GM18867 (cell line): ENCODE measurements around the gene CAMK2G.
"Not testable (repeated sequence)": the region's sequence is repeated elsewhere in the genome, so short reads cannot be mapped to it uniquely, and the experiment has no call there.

Experiments
- ATAC-seq: cut with Tn5 transposase; IDR thresholded peaks from one replicate; pipeline ENCODE4 v1.9.1; 2021; ENCODE audit warnings: mild to moderate bottlenecking, moderate library complexity; ENCODE audit not compliant: unreplicated experiment

Gene CAMK2G

DNA sequence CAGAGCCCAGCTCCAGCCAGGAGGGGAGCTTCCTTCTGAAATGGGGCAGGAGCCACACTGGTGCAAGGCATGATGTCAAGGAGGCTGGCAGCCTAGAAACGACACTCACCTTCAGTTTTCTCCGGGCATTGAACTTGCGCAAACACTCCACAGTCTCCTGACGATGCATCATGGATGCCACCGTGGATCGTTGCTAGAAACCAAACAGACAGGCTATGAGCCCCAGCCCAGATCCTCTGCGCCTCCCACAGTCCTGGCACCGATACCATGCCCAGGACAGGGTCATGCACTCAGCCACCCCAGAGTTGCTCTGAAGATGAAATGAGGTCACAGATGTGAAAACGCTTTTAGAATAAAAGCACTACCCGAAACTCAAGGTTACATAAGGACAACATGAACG is 32.0 kb downstream of the CAMK2G start:
- no peak for ATAC-seq

DNA sequence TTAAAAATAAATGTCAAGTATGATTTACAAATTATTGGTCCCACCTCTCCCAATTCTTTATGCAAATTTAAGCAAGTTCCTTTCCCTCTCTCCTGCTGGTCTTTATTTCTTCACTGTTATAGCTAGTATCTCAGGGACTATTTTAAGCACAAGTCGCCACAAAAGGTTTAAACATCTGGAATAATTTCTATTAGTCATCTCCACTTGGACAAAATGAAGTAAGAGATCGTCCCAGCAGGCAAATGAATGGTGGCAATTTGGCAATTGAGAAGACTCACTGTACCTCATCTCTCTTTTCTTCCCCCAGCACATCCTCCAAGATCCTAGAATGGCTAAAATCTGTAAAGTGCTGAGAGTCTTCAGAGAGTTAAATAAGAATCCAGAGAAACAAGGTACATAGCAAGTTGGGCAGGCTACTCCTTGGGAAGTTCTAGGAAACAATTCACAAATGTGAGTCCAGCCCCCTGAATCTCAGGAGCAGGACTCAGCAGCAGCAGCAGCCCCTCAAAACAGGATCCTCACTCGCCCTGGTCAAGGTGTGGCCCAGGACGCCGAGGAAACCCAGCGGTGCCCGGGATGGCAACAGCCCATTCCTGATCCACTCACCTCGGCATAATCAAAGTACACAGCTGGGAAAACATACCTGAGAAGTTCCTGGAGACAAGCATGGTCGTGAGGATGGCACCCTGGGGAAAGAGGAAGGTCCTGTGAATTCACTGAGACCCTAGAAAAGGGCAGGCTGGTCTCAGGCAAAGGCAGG is 32.6 kb downstream of the CAMK2G start:
- no peak for ATAC-seq

DNA sequence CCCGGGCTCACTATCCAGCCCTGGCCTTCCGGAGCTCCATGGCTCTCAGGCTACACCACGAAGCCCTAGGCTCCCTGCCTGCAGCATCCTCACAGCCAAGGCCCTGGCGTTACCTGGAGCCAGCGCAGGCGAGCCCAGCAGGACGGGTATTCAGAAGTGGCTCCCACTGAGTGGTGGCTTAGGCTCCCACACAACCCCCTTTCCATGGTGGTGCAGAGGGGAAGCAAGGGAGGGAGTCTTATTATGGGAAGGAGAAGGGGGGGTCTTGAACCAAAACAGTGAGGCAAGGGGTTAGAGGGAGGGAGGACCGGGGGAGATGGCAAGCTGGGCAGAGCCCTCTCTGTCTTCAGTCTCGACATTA is 33.3 kb downstream of the CAMK2G start:
- no peak for ATAC-seq

DNA sequence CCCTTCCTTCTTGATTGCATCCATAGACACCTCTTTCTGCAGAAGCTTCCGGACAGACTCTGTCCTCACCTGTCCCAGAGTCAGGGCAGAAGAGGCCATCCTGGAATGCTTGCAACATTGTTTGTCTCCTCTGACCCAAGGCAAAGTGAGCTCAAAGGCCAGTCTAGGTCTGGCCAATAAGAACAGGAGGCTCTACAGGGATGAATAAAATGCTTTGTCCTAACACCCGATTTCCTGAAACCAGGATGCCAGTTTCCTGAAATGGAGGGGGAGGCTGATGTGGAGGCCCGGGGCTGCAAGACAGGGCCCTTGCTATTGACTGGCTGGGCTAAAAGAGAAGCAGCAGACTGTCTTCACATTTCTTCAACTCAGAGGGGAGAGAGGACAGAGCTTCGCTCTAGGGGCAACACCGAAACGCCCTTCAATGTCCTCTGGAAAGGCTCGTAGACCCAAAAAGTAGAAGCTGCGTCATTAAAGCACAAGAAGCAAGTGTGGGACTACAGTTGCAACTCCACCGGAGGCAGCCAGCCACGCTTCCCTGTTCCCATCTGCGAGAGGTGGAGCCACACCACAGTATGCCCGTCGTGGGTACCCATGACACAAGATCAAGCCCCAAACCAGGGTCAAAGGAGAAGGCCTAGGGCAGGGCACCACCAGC is 33.8 kb downstream of the CAMK2G start:
- no peak for ATAC-seq

DNA sequence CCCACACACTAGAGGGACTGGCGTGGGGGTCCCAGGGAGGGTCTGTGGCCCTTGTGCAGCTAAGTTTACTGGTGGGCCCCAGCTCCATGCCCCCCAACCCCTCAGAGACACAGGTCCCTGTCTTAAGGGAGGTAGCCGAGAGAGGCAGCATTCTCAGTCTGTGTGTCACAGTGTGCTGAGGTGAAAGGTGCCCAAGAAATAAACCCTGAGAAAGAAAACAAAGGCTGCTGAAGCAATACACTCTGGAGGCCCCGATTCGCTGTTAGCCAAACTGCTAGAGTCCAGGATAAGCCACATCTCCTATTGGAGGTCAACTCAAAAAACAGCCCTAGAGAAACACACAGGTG is 34.3 kb downstream of the CAMK2G start:
- ATAC-seq: no peak

DNA sequence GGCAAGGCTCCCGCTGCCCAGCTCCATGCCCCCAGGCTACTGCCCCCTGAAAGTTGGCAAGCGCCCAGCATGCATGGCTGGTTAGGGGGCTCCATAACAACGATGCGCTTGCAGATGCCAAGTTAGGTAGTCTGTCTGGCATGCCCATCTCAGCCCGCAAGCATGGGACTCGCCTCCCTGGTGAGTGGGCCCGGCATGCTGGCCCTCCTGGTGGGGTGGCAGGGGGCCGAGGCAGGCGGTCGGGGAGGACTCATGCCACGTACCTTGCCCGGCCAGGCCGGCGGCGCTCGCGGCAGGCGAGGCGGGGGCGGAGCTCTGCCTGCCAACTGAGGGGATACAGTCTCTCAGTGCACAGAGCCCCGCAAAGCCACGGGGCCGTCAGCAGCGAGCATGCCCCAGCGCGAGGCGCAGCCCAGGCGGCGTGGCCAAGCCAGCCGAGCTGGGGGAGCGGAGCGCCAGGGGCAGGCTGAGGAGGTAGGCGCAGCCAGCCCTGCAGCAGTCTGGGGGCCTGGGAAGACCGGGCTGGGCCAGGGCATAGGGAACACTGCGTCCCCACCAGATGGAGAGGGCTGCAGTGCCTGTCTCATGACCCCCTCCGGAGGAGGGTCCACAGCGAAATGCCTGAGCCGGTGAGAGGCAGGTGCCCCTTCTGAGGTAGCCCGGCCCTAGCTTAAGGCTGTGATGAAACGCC is 34.9 kb downstream of the CAMK2G start:
- ATAC-seq: no peak

DNA sequence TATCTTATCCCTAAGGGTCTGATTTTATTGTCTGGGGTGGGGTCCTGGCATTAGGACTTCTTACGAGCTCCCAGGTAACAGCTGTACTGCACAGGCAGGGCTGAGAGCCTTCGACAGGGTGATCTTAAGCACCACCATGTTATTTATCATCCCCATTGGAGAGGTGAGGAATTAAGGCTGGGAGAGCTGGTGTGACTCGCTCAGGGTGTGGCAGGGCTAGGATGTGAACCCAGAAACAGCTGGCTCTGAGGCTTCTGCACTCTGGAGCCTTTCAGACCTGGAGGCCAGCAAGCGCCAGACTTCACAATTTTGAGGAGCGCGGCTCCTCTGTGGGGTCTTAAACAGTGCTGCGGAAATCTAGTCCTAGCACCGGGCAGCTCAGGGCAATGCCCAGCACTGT is 35.5 kb downstream of the CAMK2G start:
- ATAC-seq: no peak

DNA sequence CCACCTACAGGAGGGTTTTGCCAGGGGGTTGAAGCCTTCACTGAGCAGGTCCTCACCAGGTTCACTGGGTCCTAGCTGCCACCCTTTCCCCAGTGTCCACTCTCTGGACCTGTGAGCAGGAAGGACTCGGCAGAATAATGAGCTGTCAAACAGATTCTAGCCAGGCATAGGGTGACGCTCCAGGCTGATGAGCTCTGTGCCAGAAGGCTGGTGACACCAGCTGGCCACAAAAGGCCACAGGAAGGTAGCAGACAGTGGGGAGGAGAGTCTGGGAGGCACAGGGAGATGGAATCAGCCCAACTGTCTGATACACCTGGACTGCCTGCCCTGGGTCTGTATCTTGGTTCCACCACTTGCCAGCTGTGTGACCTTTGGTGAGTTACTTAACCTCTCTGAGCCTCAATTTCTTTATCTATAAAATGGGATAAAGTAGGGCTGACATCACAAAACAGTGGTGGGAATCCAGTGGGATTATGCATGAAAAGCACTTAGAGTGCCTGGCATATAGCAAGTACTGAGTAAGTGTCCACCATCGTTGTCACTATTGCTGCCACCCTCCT is 36.3 kb downstream of the CAMK2G start:
- no peak for ATAC-seq

DNA sequence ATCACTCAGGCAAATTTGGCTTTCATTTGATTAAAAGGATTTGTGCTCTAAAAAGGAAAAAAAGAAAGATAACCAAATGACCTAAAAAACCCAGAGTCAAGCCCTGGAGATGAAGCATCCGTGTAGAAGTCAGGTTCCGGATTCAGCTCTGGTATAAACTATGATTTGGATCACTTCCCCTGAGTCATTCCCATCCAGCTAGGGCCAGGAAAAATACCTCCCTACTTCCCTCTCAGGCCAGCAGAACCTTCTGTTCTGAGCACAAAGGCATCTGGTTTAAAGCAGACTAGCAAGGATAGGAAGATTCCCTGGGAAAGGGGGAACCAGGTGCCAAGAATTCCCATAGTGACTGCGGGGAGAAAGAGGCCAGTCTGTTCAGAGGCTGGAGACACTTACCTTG is 37.3 kb downstream of the CAMK2G start:
- ATAC-seq: no peak

DNA sequence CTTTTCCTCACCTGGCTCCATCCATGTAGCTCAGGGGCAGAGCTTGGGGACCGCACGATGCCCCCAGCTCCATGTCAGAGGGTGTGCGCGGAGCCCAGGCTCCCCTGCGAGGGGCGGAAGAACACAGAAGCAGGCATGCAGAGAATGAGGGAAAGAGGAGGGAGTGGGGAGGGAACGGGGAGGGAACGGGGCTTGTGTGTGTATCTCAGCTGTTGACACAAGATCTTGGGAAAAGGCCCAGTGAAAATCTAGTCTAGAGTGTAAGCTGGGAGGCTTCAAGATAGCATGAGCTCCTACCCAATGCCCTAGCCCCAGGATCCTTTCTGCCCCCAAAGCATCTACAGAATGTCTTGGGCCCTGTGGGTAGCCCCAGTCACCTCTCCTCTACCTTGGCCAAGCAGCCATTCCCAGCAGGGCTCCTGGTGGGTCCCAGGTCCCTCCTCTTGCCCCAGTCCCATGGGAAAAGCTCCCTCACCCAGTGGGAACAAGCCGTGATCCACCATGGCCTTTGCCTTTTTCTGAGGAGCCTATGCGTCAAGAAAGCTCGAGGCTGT is 37.9 kb downstream of the CAMK2G start:
- no peak for ATAC-seq

DNA sequence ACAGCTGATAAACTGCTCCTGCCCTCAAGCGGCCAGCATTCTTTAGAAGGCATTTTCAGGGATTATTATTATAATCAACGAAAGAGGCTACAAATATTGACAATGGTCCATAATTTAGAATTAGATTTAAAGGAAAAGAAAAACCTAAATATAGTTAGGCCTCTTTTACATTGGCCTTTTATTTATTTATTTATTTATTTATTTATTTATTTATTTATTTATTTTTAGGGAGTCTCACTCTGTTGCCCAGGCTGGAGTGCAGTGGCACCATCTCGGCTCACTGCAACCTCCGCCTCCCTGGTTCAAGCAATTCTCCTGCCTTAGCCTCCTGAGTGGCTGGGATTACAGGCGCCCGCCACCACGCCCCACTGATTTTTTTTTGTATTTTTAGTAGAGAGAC is 45.3 kb downstream of the CAMK2G start:
- not testable (repeated sequence) for ATAC-seq

DNA sequence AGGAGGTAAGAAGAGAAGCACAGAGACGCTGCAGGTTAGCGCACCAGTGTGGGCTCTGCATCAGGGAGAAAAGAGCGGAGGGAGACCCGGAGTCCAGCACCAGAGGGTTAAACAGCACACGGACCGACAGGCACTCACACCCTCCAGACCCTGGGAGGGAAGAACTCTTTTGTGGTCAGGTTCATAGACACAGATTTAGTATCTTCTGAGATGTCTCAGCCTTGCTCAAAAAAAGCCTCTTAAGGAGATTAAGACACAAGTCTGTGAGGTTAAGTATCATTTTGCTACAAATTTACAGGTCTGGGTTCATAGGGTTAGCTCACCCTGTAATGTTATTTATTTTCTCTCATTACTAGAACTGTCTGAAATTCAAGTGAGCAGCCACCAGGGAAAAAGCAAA is 46.2 kb downstream of the CAMK2G start:
- ATAC-seq: no peak

DNA sequence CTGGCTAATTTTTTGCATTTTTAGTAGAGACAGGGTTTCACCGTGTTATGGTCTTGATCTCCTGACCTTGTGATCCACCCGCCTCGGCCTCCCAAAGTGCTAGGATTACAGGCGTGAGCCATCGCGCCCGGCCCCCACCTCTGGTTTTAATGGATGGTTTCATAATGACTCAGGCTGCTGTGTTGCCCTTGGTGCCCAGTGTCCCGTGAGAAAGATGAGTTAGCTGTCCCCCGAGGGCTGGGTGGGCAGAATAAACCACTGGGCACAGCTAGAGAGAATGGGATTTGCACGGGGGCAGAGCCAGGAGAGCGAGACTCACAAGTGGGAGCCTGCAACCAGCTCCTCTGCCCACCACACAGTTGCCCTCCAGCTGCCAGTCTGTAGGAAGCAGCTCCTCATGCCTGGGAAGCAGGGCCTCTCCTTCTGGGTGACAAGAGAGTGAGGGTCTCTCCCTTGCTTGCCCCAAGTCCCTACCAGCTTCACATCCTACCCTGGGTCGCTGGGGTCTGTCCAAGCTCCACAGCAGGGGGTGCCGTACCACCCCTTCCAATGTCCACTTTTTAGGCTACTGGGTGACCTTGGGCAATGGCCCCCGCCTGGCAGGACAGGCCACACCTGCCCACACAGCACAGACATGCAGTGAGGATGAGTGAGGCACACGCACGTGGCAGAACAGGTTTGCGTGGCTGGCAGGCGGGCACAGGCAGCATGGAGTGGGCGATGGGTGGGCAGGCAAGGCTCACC is 46.8 kb downstream of the CAMK2G start:
- no peak for ATAC-seq

DNA sequence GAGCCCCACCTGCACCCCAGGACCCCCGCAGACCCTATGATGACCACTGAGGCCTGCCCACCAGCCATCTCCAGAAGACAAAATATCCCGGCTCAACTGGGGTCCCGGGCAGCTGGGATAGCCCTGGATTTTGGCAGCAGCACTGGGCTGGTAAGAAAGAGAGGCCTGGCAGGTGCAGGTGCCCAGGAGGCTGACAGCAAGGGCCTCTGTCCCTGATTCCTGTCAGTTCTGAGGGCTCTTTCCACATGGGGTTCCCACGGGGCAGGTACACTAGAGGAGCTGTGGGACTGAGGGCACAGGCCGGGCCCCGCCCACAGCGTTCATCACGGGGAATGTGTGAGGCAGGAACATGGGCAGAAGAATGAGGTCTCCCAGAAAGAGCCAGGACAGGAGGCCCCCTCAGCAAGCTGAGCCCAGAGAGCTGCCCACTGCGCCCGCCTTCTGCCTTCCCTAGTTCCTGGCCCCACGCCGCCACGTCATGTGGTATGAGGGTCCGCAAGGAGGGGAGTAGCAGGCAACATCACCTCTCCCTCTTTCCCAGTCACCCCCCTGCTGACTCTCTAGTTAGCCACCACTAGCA is 50.1 kb downstream of the CAMK2G start:
- no peak for ATAC-seq

DNA sequence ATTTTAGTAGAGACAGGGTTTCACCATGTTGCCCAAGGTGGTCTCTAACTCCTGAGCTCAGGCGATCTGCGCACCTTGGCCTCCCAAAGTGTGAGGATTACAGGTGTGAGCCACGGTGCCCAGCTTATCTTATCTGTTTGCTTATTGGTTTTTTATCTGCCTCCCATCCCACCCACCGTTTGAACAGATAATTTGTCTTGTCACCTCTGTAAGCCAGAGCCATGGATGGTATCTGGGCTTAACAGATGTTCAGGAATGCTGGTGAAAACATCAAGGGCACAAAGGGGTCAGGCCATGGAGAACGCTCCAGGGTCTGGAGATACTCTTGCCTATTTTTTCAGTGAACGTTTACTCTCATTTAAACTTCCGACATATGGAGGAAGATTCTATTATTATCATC is 51.0 kb downstream of the CAMK2G start:
- ATAC-seq: no peak

DNA sequence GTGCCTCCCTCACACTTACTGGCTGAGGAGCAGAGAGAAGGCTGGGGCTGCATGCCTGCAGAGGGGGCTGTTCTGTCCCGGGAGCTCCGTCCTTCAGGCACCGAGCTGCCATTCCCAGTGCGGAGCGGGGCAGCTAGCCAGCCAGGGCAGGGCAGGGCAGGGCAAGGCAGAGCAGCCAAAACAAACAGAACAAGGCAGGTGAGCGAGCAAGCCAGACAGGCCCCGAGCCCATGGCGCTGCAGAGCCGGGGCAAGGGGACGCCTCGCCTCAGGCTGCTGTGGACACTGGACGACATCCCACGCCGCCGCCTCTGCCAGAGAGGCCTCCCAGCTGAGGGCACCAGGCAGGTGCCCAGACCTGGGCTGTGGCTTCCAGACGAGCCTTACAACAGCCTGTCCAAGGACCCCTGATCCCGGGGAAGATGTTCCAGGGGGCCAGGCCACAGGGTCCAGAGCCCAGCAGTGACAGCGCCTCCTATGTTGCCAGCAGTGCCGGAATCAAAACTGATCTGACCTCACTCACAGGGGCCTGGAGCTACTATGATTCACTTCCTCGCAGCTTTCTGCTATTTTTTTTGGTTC is 54.8 kb downstream of the CAMK2G start:
- no peak for ATAC-seq

DNA sequence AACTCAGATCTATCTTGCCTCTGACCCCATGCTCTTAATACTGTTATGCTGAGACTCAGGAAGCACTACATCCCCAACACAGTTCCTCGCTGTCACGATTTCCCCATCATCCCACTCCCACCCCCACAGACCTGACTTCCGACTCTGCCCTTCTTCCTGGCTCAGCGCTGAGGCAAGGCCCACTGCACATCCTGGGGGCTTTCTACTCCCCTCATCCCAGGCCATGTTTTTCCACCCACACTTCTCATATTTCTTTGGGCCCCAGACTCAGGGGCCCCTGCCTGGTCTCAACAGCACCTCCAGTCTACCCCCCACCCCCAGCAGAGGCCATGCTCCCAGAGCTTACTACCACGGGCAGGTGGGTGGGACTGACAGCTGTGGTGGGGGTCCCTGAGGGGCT is 55.3 kb downstream of the CAMK2G start:
- ATAC-seq: no peak

DNA sequence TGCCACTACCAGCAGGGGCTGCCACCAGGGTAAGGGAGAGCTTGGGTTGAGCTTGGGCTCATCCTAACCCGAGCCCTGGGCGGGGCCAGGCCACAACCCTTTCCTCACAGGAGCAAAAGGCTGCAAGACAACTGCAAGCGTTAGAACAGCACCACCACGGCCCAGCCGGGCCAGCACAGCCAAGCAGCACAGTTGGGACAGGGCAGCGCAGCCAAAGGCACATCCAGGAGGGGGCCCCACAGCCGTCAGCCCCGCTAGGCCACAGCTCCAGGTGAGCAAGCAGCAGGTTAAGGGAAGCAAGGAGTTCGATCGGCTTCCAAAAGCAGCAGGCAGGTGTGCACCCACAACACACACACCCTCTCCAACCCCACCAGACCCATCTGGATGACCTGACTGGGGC is 56.0 kb downstream of the CAMK2G start:
- no peak for ATAC-seq

DNA sequence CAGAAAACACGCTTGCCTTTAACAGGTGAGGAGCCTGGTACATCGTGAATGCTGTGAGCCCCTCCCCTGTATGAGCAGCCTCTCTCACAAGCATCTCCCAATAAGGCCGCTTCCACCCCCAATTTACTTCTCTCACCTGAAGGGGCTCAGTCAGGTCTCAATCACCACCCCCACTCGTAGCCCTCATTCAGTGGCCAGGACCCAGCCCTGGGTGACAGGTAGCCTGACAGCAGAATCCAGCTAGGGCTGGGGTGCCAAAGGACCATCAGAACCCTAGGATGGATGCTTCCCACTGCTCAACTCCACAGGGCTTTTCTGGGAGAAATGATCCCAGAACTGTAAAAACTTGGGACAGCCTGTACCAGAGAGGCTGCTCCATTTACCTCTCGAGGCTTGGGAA is 56.5 kb downstream of the CAMK2G start:
- ATAC-seq: no peak
